HG03095 (cell line): ENCODE data around the gene ANXA4.

ENCODE experiments used
- ATAC-seq: cut with Tn5 transposase; IDR thresholded peaks from one replicate; pipeline ENCODE4 v1.9.1; 2021; ENCODE audit warnings: moderate library complexity; ENCODE audit not compliant: unreplicated experiment

ANXA4 gene

DNA sequence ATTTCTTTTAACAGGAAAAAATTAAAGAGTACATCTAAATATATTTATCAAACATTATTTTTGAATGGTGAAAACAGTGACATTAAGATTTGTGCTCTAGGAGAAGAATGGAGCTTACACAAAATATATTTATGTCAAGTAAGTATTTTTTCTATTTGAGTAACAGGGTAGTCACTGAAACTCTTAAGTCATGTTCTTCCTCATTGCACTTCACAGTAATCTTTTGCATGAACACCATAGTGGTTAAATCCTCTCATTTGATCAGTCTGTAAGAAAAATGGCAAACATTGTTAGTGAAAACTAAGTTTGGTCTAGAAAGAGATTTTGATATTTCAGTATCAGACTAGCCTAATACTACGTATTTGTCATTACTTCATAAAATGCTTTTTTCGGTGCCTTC, 95.6 kb downstream of the ANXA4 start:
- ATAC-seq, result no peak

DNA sequence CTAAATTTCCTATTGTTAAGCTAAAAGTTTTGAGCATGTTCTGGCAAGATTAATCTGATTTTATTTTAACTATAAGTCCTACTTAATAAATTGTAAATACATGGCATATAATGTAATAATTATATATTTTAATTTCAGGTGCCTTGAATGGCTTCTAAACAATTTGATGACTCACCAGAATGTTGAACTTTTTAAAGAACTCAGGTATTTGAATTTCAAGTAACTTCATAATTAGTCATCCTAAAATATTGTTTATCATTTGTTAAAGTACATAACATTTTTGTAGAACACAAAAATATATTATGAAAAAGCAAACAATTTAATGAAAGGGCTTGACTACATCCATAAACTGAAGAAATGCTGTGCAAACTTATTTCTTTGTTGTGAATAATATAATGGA, 102.1 kb downstream of the ANXA4 start:
- ATAC-seq, result no peak

DNA sequence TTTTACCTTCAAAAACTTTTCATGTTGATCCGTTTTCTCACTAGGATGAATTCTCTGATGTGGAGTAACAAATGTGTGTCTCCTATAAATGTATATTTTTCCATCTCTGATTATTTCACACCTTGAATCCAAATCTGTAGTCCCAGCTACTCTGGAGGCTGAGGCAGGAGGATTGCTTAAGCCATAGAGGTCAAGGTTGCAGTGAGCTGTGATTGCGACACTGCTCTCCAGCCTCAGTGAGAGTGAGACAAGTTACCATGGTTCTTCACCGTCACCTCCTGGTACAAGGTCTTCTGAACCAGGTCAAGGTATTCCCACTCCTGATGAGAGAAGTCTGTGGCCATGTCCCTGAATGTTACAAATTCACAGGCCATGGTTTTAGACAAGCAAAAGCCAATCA, 102.6 kb downstream of the ANXA4 start:
- ATAC-seq, result no peak

DNA sequence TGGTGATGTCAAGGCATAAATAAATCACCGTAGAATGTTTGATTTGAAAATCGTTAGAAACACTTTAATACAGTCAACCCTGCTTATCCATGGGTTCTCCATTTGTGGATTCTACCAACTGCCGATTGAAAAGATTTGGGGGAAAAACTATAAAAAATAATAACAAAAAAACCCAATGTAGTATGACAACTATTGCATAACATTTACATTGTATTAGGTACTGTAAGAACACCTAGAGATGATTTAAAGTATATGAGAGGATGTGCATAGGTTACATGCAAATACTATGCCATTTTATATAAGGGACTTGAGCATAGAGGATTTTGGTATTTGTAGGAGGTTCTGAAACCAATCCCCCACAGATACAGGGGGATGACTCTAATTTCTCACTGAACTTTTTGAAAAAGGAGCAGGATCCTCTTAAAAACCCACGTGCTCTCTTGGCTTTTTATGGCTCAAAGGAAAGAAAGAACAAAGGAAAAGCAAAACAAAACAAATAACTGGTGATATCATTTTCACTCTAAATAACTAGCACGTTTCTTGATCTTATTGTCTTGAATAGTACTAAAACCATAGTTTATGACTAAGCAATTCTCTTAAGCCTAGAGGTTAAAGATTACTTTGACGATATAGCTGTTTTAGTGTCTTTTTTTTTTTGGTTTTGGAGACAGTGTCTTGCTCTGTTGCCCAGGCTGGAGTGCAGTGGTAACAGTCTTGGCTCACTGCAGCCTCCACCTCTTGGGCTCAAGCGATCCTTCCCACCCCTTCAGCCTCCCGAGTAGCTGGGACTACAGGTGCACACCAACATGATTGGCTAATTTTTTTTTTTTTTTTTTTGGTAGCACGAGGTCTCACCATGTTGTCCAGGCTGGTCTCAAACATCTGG, 104.5 kb downstream of the ANXA4 start:
- ATAC-seq, result no peak

DNA sequence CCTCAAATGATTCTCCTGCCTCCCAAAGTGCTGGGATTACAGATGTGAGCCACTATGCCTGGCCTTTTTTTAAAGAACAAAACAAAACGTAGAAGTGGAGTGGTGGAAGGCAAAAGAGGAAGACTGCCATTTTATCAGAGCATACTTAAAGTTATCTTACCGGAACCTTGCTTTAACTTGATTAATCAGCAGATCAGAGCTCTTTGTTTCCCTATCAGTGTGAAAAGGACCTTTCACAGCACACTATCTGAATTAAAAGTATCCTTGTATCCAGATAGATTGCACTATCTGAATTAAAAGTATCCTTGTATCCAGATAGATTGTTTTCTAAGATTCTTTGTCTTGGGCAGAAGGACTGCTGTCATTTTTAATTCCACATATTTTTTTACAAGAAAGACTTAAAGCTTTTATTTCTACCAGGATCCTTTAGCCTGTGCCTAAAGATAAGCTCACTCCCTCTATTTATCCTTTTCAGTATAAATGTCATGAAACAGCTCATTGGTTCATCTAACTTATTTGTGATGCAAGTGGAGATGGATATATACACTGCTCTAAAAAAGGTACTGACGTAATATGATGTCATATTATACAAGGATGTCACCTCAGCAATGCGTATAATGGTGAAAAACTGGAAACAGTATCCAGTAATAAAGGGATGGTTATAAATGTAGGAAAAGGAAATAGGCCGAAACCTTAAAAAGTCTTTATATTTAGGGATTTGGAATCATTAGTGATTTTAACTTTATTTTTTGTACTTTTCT, 105.3 kb downstream of the ANXA4 start:
- no peak for ATAC-seq

DNA sequence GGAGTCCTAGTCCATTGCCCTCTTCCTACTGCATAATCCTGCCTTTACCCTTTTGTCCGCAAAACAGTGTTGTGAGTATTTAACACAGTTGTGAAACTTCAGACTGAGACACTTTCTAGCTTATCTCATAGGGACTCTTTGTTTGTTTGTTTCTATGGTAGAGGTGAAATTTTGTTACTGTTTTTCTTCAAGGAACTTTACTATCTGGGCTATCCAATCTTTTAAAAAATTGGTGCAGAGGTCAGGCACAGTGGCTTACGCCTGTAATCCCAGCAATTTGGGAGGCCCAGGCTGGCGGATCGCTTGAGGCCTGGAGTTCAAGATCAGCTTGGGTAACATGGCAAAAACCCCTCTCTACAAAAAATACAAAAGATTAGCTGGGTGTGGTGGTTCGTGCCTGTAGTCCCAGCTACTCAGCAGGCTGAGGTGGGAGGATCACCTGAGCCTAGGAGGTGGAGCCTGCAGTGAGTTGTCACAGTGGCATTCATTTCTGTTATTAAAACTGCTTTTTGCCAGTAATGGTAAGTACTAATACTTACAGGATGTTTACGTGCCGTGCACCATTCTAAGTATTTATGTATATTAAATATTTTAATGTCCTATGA, 106.4 kb downstream of the ANXA4 start:
- ATAC-seq, result no peak

DNA sequence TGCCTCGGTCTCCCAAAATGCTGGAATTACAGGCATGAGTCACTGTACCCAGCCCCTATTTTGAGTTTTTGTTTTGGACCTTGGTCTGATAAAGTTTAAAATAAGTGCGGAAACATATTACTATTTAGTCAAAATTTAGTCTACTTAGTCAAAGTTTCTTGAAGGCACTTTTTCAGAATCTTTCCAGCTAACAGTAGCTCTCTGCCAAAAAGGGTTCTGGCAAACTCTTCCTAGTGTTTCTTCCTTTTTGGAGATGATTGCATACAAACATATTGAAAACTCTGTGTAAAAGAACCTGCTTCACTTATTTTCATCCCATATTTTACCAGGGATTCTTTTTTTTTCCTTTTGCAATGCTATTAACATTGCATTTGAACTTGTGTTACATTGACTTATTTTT, 116.3 kb downstream of the ANXA4 start:
- ATAC-seq, result no peak

DNA sequence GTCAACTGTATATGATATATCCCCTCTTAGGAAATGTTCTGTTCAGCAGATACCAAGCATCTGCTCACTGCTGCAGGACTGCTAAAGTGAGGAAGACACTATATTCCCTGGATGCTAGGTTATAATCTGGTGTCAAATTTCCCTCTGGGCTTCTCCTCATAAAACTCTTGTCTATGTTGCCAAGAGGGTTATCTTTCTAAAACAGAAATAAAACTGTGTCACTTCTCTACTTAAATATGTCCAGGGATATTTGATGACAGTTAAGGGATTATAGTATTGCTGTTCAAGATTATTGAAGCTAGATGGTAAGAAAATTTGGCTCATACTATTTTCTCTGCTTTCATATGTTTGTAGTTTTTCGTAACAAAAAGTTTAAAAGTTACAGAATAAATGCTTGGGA, 121.4 kb downstream of the ANXA4 start:
- ATAC-seq, result no peak
